HepG2 (cell line): ENCODE results near the gene CUL2. TPM values are rescaled to one million over a fixed set of nuclear protein-coding genes. Genes with fewer than 3 reads are reported as not detected.
A peak's percentile ranks its signal among the peaks of the same experiment; 100 is the strongest.

Experiments used
- AGO1 ChIP-seq: fragments of 200-400 bp; formaldehyde crosslinking; IDR thresholded peaks from 2 replicates; pipeline ENCODE4 v1.6.1; 2017; ENCODE audit warnings: mild to moderate bottlenecking, low read depth, low read length, moderate library complexity; ENCODE audit not compliant: poor library complexity, severe bottlenecking
- BORCS8-MEF2B ChIP-seq: sonication (generic); formaldehyde crosslinking; IDR thresholded peaks from 2 replicates; pipeline ENCODE4 v1.8.0; 2022; ENCODE audit warnings: mild to moderate bottlenecking, missing genetic modification reagents
- BRD4 ChIP-seq: sonication (generic); formaldehyde crosslinking; IDR thresholded peaks from 2 replicates; pipeline ENCODE4 v1.4.0; 2020; ENCODE audit warnings: missing genetic modification reagents
- ELK4 ChIP-seq: sonication (generic); formaldehyde crosslinking; IDR thresholded peaks from 2 replicates; pipeline ENCODE4 v1.9.0; 2021; ENCODE audit warnings: missing genetic modification reagents, borderline replicate concordance
- FOXA3 ChIP-seq: IDR thresholded peaks from 2 replicates; pipeline ENCODE4 v1.6.1; 2016; ENCODE audit warnings: missing genetic modification reagents, missing compliant biosample characterization
- FOXK2 ChIP-seq: fragments of 450-650 bp; IDR thresholded peaks from 2 replicates; pipeline ENCODE4 v1.6.1; 2016
- NFRKB ChIP-seq: fragments of 450-650 bp; IDR thresholded peaks from 2 replicates; pipeline ENCODE4 v1.6.1; 2017
- PREB ChIP-seq: sonication (generic); formaldehyde crosslinking; IDR thresholded peaks from 2 replicates; pipeline ENCODE4 v1.4.0; 2020; ENCODE audit warnings: missing genetic modification reagents
- REL ChIP-seq: sonication (generic); formaldehyde crosslinking; conservative IDR thresholded peaks from 2 replicates; pipeline ENCODE4 v1.8.0; 2022; ENCODE audit warnings: mild to moderate bottlenecking, missing genetic modification reagents, moderate library complexity
- RNF219 ChIP-seq: sonication (generic); formaldehyde crosslinking; IDR thresholded peaks from 2 replicates; pipeline ENCODE4 v1.5.0; 2020; ENCODE audit warnings: mild to moderate bottlenecking, missing genetic modification reagents
- ZNF205 ChIP-seq: IDR thresholded peaks from 2 replicates; pipeline ENCODE4 v1.6.1; 2018; ENCODE audit warnings: missing biosample characterization, missing genetic modification reagents
- ZNF276 ChIP-seq: sonication (generic); formaldehyde crosslinking; IDR thresholded peaks from 2 replicates; pipeline ENCODE4 v1.4.0; 2020; ENCODE audit warnings: mild to moderate bottlenecking, low read depth, missing genetic modification reagents
- ZNF3 ChIP-seq: IDR thresholded peaks from 2 replicates; pipeline ENCODE4 v1.7.0; 2017; ENCODE audit warnings: inconsistent platforms
- ZNF644 ChIP-seq: IDR thresholded peaks from 2 replicates; pipeline ENCODE4 v1.6.1; 2016; ENCODE audit warnings: low read depth
- ZNF883 ChIP-seq: sonication (generic); formaldehyde crosslinking; IDR thresholded peaks from 2 replicates; pipeline ENCODE4 v1.5.1; 2020; ENCODE audit warnings: mild to moderate bottlenecking, missing genetic modification reagents; ENCODE audit errors: not compliant biosample characterization
- polyA plus RNA-seq, 8 experiments: library from polyadenylated mRNA; depleted of rRNA in 3 of 8; stranded (reverse) in 7 of 8; unstranded in 1 of 8; fragments of >200 nt; fragmentation: Illumina TruSeq in 4 of 8; extraction: Trizol in 4 of 8; gene quantifications; 2 replicates each; pipeline versions ENCODE4 v1.2.1 to v1.2.3, GENCODE V29; 2011 to 2016; ENCODE audit warnings: low read depth in 4 of 8, missing spikeins in 1 of 8, mixed read lengths in 1 of 8; ENCODE audit not compliant: insufficient read depth in 1 of 8
- total RNA-seq, 5 experiments: library from RNA; depleted of rRNA; stranded (reverse); fragments of >200 nt; fragmentation: Illumina TruSeq; extraction: Trizol; gene quantifications; 2 replicates each; pipeline ENCODE4 v1.2.3, GENCODE V29; 2016; ENCODE audit warnings: low read depth in 1 of 5
- TF ChIP-seq, protein P1 (sequence below): sonication (generic); formaldehyde crosslinking; IDR thresholded peaks from 2 replicates; pipeline ENCODE4 v1.5.1; 2020; ENCODE audit warnings: mild to moderate bottlenecking, missing genetic modification reagents, borderline replicate concordance
- TF ChIP-seq, protein P2 (sequence below): sonication (generic); formaldehyde crosslinking; IDR thresholded peaks from 2 replicates; pipeline ENCODE4 v1.4.0; 2020; ENCODE audit warnings: mild to moderate bottlenecking, missing genetic modification reagents, borderline replicate concordance

Gene CUL2
- total and polyA plus RNA-seq, 2 of the 13 experiments (the other 11 are each of a cell fraction or from before 2014, with no cell fraction given): 9.6 to 33.1 TPM

- TF ChIP-seq RNF219 (CRISPR knock-in tag) (no peak), ZNF883 (CRISPR knock-in tag) (no peak), FOXK2 (peak; percentile 93), FOXA3 (peak; percentile 61), BRD4 (CRISPR knock-in tag) (peak; percentile 90), PREB (CRISPR knock-in tag) (no peak), NFRKB (no peak), AGO1 (no peak), ELK4 (no peak), ZNF3 (CRISPR knock-in tag) (no peak), ZNF205 (CRISPR knock-in tag) (no peak), BORCS8-MEF2B (CRISPR knock-in tag) (no peak), REL (CRISPR knock-in tag) (no peak), ZNF276 (no peak), ZNF644 (no peak)
- TF ChIP-seq, protein P1, sequence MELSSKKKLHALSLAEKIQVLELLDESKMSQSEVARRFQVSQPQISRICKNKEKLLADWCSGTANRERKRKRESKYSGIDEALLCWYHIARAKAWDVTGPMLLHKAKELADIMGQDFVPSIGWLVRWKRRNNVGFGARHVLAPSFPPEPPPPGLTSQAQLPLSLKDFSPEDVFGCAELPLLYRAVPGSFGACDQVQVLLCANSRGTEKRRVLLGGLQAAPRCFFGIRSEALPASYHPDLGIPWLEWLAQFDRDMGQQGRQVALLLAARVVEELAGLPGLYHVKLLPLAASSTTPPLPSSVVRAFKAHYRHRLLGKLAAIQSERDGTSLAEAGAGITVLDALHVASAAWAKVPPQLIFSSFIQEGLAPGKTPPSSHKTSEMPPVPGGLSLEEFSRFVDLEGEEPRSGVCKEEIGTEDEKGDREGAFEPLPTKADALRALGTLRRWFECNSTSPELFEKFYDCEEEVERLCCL (CRISPR knock-in tag): no peak
- TF ChIP-seq, protein P2, sequence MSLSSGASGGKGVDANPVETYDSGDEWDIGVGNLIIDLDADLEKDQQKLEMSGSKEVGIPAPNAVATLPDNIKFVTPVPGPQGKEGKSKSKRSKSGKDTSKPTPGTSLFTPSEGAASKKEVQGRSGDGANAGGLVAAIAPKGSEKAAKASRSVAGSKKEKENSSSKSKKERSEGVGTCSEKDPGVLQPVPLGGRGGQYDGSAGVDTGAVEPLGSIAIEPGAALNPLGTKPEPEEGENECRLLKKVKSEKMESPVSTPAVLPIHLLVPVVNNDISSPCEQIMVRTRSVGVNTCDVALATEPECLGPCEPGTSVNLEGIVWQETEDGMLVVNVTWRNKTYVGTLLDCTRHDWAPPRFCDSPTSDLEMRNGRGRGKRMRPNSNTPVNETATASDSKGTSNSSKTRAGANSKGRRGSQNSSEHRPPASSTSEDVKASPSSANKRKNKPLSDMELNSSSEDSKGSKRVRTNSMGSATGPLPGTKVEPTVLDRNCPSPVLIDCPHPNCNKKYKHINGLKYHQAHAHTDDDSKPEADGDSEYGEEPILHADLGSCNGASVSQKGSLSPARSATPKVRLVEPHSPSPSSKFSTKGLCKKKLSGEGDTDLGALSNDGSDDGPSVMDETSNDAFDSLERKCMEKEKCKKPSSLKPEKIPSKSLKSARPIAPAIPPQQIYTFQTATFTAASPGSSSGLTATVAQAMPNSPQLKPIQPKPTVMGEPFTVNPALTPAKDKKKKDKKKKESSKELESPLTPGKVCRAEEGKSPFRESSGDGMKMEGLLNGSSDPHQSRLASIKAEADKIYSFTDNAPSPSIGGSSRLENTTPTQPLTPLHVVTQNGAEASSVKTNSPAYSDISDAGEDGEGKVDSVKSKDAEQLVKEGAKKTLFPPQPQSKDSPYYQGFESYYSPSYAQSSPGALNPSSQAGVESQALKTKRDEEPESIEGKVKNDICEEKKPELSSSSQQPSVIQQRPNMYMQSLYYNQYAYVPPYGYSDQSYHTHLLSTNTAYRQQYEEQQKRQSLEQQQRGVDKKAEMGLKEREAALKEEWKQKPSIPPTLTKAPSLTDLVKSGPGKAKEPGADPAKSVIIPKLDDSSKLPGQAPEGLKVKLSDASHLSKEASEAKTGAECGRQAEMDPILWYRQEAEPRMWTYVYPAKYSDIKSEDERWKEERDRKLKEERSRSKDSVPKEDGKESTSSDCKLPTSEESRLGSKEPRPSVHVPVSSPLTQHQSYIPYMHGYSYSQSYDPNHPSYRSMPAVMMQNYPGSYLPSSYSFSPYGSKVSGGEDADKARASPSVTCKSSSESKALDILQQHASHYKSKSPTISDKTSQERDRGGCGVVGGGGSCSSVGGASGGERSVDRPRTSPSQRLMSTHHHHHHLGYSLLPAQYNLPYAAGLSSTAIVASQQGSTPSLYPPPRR (CRISPR knock-in tag): no peak
Observed at GRCh38 chr10:35090162-35090954, at the start of gene CUL2 (continued).
